Measurements from ENCODE around the gene ADSS1. TPM values are rescaled to one million over a fixed set of nuclear protein-coding genes. Genes with fewer than 3 reads are reported as not detected.

Gene ADSS1
- total RNA-seq, 1 donor from 2014 or later = 20.7 TPM

- DNase-seq (ENCODE audit: low spot score) = no peak
These were observed 24.6 kb upstream of the ADSS1 start for GRCh38 chr14:104699426-104699748.

GRCh38 chr14:104700225-104700651 lies 23.8 kb upstream of the ADSS1 start:
- DNase-seq (ENCODE audit: low spot score) = no peak

- no peak for DNase-seq (ENCODE audit: low spot score)
These were observed 23.2 kb upstream of the ADSS1 start for GRCh38 chr14:104700747-104701217.

GRCh38 chr14:104701383-104702076 lies 22.5 kb upstream of the ADSS1 start:
- no peak for DNase-seq (ENCODE audit: low spot score)

GRCh38 chr14:104702106-104702505 lies 21.9 kb upstream of the ADSS1 start:
- no peak for DNase-seq (ENCODE audit: low spot score)

- no peak for DNase-seq (ENCODE audit: low spot score)
These were observed 21.4 kb upstream of the ADSS1 start for GRCh38 chr14:104702673-104703072.

GRCh38 chr14:104703269-104703668 lies 20.8 kb upstream of the ADSS1 start:
- DNase-seq (ENCODE audit: low spot score) = no peak

GRCh38 chr14:104704252-104704651 lies 19.8 kb upstream of the ADSS1 start:
- no peak for DNase-seq (ENCODE audit: low spot score)

- DNase-seq (ENCODE audit: low spot score) = no peak
These were observed 18.5 kb upstream of the ADSS1 start for GRCh38 chr14:104705340-104706047.

GRCh38 chr14:104706733-104707607 lies 17.1 kb upstream of the ADSS1 start:
- DNase-seq (ENCODE audit: low spot score) = no peak

GRCh38 chr14:104707608-104708595 lies 16.1 kb upstream of the ADSS1 start:
- DNase-seq (ENCODE audit: low spot score) = no peak

- peak; percentile 61 for DNase-seq (ENCODE audit: low spot score)
These were observed 15.3 kb upstream of the ADSS1 start for GRCh38 chr14:104708606-104709268.

GRCh38 chr14:104709387-104710039 lies 14.5 kb upstream of the ADSS1 start:
- DNase-seq (ENCODE audit: low spot score) = peak; percentile 74

- no peak for DNase-seq (ENCODE audit: low spot score)
These were observed 13.8 kb upstream of the ADSS1 start for GRCh38 chr14:104710071-104710735.

- DNase-seq (ENCODE audit: low spot score) = no peak
These were observed 10.9 kb upstream of the ADSS1 start for GRCh38 chr14:104712881-104713734.

- no peak for DNase-seq (ENCODE audit: low spot score)
These were observed 10.0 kb upstream of the ADSS1 start for GRCh38 chr14:104714066-104714465.

- no peak for DNase-seq (ENCODE audit: low spot score)
These were observed 9.3 kb upstream of the ADSS1 start for GRCh38 chr14:104714681-104715080.

GRCh38 chr14:104715416-104715815 lies 8.6 kb upstream of the ADSS1 start:
- DNase-seq (ENCODE audit: low spot score) = no peak

Measured in umbilical cord (tissue), 2 donors.